ENCODE results near the gene PGS1.
A peak's percentile ranks its signal among the peaks of the same experiment; 100 is the strongest.

PGS1 gene

DNA sequence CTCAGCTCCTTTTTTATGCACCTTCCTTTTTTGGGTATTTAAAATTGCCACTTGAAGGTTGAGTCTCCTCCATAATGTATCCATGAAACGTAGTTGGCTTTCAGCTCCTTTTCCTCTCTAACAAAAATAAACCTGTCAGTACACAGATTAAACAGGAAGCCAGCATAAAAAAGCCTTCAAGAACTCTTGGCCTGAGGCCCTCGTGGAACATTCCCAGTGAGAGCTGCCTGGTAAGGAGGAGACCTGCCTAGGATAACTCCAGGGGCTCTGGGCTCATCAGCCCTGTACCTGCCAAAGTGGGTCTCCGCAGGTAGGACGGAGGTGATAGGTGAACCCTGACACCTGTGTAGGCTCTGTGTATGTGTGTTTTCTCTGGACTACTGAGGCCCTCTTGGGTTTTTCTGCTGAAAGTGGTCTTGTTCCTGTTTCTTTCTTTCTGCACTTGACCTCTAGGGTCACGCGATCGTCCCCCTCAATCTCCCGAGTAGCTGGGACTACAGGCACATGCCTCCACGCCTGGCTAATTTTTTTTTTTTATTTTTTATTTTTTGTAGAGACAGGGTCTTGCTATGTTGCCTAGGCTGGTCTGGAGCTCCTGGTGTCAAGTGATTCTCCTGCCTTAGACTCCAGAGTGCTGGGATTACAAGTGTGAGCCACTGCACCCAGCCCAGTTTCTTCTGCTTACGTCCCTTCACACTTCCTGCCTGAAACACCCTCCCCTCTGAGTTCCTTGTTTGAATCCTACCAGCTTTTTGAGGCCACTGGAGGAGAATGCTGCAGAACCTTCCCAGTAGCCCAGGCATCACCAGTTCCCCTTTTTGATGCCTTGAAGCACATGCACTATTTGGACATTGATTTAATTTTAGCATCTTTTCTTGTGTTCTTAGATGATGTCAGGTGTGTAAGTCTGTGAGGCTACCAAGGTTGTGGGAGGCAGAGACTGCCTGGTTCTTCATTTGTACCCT lies 9.8 kb downstream of the PGS1 start:
- DNase-seq = peak; percentile 29

DNA sequence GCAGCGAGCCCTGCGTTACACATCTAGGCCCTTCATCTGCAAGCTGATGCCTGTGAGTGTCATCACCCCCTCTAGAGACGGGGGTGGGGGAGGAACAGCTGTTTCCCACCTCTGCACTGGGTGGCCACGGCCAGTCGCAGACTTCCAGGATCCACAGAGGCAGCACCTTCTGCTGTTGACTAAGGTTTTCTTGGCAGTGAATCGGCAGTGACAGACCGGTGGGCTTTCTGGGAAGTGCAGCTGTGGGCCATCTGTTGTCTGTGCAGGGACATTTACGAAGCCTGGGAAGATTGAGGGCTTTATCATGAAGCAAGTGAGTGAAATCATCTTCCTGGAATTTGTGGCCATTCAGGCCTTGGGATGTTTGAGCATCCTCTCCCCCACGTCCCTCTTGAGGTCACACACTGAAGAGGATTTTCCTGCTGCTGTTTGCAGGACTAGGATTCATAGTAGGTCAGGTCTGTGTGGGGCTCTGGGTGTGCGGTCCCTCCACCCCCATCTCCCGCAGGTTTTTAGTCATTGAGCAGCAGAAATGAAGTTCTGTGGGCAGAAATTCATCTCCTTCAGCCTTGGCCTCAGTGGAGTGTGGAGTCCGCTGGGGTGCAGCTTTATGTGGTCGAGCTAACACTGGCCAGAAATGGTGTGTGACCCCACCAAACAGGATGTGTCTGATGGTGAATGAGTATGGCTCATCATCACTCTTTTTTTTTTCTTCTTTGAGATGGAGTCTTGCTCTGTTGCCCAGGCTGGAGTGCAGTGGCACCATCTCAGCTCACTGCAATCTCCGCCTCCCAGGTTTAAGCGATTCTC lies 12.0 kb downstream of the PGS1 start:
- DNase-seq = peak; percentile 98

DNA sequence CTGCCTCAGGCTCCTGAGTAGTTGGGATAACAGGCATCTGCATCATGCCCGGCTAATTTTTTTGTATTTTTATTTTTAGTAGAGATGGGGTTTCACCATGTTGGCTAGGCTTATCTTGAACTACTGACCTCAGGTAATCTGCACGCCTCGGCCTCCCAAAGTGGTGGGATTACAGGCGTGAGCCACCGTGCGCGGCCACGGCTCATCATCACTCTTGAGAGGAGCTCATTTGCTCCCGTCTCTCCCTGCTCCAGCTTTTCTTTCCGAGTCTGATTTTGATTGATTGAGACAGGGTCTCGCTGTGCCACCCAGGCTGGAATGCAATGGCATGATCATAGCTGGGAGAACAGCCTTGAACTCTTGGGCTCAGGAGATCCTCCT lies 12.6 kb downstream of the PGS1 start:
- no peak for DNase-seq

DNA sequence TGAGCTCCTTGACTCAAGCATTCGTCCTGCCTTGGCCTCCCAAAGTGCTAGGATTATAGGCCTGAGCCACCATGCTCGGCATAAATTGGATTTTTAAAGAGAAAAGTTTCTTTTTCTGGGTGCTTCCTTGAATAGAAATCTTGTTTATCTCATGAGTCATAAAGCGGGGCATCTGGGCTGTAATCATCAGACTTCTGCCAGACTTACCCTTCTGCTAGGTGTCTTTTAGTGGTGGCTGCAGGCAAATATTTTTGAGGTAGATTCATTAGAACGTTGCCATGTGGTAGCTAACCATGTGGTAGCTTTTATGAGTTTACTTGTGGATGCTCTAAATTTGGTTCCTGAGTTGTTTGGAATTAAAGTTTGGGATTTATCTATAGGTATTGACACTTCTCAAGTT lies 13.4 kb downstream of the PGS1 start:
- DNase-seq = peak; percentile 52

DNA sequence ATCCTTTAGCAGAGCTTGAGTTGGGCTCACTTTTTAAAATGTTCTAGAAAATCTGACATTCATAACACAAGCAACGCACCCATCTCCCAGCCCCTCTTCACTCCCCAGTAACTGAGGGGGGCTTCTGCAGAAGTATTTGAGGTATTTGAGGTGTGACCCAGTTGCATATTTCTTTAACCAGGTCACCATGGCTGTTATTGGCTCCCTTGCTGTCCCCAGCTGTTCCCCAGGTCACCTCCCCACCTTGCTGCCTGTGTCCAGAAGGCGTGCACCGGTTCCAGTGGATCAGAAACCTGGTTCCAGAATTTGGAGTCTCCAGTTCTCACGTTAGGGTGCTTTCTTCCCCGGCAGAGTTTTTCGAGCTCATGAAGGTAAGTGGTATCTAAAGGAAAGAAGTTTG lies 13.8 kb downstream of the PGS1 start:
- no peak for DNase-seq

DNA sequence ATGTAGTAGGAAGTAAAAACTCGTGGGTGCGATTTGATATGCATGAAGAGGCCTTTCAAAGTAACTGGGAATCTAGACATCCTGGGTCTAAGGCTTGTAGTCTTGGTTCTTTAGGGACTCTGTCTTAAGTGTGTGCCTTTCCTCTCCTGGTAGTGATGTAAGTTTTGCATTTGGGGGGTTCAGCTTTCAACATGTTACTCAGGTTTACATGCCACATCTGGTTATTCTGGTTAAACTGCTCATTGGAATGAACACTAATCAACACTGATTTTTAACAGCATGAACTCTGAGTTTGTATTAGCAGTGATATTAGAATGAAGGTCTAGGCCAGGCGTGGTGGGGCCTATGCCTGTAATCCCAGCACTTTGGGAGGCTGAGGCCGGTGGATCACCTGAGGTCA lies 15.1 kb downstream of the PGS1 start:
- DNase-seq = no peak

DNA sequence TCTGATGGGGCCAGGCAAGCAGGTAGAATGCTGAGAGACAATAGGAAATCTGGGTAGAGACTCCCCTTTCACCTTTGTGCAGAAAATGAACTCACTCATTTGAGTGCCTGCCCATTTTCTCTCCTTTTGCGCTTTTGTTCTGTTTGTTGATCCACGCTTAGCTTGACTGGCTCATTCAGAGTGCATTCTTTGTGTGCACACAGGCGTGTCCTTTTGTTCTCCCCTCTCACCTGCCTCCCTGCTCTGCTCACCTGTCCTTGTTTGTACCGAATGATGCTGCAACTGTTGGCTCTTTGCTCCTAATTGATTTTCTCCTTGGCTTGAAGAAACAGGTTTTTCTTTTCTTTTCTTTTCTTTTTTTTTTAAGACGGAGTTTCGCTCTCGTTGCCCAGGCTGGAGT lies 15.8 kb downstream of the PGS1 start:
- DNase-seq = no peak

DNA sequence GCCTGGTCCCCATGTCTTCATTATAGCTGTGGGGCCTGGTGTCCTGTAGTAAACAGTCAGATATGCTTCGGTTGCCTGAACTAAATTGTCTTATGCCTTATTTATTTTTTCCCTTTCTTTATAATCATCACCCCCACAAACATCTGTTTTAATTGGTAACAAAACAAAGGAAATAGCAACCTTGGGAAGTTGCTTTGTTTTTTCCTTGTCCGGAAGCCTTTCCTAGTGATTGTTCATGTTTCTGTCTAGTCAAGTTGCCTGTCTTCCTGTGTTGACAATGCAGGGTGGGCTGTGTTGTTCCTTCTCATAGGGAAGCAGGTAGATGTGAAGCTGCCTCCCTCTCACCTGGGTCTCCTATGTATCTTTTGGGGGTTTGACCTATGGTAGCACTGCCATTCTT lies 16.7 kb downstream of the PGS1 start:
- DNase-seq = no peak

DNA sequence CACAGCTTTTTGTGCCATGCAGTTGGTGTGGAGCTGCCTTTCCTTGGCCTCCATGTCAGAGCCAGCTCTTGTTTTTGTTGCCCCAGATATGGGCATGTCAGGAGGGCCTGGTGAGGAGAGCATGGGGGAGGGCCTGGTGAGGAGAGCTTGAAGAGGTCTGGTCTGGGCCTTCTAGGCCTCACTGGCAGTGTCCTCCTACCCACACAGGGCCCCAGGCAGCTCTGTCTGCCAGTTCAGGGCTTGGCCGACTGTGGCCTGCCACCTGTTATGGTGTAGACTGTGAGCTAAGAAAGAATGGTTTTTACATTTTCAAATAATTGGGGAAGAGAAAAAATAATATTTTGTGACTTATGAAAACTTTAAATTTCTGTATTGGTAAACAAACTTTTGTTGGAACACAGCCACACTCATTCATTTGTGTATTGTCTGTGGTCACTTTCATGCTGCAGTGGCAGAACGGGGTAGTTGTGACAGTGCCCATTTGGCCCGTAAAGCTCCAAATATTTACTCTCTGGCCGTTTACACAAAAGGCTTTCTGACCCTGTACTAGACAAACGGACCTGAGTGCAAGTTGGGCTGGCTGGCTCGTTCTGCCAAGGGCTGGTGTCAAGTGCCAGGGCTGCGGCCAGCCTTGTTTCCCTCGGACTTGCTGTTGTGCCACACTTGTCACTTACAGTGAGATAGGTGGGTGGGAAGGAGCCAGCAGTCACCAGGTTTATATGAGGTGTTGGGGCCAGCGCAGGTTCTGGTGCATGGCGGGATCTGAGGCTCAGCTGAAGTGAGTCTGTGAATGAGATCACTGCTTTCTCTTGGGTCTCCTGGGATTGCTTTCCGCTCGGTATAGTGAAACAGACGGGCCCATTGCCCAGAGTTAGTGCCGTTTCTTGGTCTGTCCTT lies 18.2 kb downstream of the PGS1 start:
- no peak for DNase-seq

DNA sequence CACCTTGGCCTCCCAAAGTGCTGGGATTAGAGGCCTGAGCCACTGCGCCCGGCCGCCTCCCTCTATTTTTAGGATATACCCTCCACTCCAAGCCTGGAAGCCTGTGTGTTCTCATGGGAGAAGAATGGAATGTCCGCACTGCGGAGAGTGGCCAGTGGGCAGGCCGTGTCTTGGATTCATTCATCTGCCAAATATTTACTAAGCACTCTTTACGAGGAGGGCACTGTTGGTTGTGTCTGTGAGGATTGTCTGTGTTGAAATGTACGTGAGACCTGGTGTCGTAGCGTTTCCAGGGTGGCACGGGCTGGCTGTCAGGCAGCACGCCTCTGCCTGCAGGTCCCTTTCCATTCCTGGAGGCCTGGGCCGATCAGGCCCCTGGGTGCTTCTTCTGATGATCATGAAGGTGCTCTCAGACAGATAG lies 19.2 kb downstream of the PGS1 start:
- peak; percentile 43 for DNase-seq

DNA sequence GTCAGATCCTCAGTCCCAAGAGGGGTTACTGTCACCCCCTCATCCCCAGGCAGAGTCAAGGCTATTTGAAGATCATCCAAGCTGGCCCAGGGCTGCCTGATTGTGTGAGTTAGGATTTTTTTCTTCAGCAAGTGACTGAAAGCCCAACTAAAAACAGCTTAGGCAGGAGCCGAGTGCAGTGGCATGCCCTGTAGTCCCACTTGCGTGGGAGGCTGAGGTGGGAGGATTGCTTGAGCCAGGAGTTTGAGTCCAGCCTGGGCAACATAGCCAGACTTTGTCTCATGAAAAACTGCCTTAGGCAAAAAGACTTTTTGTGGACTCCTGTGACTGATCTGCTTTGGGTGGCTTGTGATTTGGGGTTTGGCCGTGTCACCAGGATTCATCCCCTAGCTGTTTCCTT lies 19.9 kb downstream of the PGS1 start:
- no peak for DNase-seq

DNA sequence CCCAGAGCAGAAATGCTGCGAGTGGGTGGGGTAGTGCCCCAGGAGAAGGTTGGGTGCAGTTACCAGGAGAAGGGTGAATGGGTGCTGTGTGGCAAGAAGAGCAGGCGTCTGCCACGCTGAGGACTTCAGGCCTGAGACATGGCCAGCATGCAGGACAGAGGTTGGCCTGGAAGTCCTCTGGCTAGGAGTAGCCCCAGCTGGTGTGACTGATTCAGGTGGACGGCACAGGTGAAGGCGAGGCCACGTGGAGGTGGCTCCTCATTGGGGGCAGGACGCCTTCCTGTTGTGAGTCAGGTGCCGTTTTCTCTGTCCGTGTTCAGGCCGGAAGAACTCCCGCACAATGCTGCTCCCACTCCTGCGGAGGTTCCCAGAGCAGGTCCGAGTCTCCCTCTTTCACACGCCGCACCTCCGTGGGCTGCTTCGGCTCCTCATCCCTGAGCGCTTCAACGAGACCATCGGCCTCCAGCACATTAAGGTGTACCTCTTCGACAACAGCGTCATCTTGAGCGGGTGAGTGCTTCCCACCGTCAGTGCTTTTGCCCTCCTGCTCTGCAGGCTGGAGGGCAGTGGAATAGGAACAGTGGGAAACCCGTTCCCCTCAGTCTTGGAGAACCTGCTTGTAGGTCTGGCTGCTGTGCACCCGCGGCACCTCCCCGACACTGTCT lies 20.7 kb downstream of the PGS1 start:
- DNase-seq = no peak

DNA sequence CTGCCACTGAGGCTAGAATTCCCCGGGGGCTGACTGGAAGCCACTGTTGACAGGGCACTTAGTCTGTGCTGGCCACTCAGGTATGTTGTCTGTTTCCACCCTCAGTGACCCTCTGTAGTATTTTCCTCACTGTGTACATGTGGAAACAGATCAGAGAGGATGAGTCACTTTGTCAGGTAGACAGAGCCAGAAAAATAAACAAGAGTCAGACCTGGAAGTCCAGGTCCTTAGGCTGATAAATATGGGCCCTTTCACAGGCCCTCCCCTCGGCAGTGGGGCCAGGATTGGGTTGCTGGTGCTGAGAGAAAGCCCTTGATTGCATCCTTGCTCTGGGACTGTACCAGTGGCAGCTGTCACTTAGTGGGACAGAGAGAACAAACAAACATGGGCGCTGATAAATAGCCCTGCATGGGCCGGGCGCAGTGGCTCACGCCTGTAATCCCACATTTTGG lies 21.3 kb downstream of the PGS1 start:
- no peak for DNase-seq

DNA sequence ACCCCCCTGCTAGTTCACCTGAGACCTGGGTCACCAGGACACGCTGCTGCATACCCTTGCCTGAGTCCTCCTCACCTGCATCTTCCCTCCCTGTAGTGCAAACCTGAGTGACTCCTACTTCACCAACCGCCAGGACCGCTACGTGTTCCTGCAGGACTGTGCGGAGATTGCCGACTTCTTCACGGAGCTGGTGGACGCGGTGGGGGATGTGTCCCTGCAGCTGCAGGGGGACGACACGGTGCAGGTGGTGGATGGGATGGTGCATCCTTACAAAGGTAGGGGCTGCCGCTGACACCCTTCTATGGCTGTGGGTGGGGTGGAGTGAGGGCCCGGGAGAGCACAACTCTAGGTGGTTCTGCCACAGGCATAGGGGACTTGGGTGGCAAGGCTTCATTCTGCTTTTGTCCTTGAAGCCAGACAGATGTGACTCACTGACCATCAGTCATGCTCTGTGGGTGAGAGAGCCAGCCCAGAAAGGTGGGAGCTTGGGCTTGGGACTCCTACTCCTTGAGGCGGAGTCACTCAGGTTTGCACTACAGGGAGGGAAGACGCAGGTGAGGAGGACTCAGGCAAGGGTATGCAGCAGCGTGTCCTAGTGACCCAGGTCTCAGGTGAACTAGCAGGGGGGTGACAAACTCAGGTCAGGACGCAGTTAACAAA lies 22.3 kb downstream of the PGS1 start:
- no peak for DNase-seq

DNA sequence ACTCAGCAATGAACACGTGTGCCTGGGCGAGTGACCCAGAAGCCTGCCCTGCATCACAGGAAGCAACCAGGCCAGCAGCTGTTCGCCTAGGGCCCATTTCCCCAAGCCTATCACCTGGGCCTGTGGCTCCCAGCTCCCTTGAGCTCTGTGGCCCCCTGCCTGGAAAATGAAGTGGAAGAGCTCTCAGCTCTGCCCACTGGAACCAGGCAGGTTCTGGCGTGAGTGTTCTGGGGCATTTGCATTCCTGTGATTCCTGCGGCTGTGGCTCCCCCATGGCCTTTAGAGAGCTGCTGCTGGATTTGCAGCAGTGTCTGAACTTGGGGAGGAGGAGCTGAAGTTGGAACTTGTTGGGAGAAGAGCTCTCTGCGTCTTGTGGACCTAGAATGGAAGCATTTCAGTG lies 22.8 kb downstream of the PGS1 start:
- DNase-seq = peak; percentile 47

DNA sequence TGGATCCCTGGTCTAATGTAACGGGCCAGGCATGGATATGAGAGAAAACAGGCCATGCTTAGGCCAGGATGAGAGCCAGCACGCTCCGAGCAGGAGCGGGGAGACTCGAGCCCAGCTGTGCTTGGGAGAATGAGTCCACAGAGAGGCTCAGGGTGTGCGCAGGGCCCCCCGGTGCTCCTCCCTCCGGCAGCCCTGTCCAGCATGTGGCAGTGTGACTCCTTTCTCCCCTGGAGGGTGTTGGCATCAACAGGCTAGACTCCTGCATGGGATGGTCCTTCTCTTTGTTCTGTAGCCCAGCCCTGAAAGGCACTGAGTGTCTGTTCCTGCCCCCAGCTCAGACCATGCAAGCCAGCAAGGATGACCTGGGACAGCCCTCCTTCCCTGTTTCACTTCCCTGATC lies 23.4 kb downstream of the PGS1 start:
- no peak for DNase-seq

DNA sequence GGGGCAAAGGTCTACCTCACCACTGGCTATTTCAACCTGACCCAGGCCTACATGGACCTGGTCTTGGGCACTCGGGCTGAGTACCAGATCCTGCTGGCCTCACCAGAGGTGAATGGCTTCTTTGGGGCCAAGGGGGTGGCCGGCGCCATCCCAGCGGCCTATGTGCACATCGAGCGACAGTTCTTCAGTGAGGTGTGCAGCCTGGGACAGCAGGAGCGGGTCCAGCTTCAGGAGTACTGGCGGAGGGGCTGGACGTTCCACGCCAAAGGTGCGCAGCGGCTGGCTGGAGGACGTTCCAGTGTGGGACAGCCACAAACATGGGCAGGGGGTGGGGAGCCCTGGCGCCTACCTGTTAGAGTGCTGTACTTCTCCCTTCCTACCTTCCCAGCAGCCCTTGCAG lies 25.4 kb downstream of the PGS1 start:
- no peak for DNase-seq

DNA sequence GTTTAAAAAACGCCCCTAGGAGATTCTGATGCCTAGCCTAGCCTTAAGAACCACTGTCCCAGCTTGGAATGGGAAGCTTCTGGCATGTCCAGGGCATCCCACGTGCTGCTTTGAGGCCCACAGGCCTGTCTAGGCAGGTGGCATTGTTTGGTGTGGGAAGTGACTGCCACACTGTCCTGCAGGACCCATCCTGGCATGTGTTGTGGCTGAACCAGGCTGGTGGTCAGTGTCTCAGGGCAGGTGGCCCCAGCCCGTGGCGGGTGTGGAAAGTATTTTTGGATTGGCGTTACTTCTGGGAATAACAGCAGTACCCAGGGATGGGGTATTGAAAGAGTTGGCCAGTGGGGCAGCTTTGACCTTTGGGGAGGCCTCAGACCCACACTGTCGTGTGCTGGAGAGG lies 27.9 kb downstream of the PGS1 start:
- no peak for DNase-seq

DNA sequence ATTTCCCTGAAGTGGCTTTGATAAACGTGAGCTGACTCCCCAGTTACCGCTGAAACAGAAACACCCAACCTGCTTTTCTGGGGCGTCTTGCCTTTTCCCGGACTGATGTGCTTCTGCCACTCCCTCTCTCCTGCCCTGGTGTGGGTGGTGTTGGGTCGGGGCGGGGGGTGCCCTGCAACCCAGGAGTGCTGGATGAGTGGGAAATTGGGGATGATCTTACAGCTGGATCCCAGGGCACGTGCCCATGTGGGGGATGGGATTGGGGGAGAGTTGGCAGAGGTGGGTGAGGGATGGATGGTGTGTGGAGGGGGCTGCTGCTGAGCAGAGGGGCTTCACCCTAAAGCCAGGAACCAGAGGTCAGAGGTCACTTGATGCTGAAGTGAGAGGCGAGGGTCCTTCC lies 28.5 kb downstream of the PGS1 start:
- no peak for DNase-seq

DNA sequence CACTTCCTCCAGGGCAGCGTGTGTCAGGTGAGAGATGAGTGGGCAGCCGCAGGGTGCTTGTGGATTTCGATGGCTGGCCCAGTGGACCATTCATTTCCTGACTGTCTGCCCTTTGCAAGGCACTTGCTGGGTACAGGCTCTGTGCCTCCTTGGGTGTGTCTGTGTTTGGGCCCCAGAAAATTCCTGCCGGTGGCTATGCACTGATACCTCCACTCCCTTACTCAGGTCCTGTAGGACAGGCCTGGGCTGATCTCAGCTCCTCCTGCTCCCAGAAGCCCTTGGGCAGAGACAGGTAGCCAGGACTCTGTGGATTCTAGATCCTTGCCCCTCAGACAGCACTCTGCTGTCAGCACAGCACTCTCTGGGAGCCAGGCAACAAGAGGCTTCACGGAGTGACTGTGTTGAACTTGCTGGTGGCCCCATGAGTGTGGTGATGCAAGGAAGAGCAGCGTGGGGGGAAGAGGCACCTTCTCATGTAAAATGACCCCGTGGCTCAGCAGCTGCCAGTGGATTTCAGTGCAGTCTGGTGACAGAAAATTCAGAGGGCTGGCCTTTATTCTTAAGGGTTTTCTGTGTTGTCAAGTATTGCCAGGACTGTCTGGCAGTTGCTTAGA lies 29.0 kb downstream of the PGS1 start:
- no peak for DNase-seq

DNA sequence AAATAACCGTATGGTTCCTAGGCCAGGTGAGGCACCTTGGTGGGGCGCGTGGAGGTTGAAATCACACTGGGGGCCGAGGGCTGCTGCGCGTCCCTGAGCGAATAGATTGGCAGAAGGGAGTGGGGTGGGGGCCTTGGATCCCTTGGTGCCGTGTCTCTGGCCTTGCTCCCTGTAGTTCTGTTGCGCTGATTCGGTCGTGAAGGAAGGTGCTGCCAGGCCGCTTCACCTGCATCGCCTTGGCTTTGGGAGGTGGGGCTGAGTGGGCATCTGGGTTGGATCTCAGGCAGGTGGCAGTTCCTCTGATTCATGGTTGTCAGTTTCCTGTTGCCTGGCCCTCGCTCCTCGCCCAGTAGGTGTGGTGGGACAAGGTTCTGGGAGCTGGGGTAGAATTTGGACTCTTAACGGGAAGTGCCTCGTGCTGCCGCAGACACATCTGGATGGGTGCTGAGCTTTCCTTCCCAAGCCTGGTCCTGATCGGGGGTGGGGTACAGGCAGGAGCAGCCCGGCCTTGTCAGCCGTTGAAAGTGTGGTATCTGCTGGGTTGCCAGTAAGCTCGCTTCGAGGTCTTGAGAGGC lies 30.1 kb downstream of the PGS1 start:
- DNase-seq = no peak
